ENCODE measurements around the gene STIM1.

STIM1 gene

DNA sequence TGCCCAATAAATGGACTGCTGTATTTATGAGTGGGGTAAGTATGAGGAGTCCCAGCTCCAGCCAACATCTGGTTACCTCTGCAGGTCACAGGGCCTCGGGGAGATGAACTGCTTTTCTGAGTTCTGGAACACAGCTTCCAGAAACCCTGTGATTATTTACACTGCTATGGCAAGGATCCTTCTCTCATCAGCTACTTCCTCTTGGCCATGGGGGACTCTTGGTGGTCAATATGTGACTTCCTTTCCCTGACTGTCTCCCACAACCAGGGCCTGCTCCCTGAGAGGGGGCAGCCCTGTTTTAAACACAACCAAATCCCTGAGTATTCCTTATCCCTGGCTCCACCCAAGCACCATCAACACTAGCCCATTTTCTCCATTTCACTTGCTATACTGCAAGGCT lies 24.7 kb upstream of the STIM1 start:
- no peak for DNase-seq (ENCODE audit: low read depth)

- no peak for DNase-seq (ENCODE audit: low read depth)
Observed at GRCh38 chr11:3831378-3832239, 23.9 kb upstream of the STIM1 start.

DNA sequence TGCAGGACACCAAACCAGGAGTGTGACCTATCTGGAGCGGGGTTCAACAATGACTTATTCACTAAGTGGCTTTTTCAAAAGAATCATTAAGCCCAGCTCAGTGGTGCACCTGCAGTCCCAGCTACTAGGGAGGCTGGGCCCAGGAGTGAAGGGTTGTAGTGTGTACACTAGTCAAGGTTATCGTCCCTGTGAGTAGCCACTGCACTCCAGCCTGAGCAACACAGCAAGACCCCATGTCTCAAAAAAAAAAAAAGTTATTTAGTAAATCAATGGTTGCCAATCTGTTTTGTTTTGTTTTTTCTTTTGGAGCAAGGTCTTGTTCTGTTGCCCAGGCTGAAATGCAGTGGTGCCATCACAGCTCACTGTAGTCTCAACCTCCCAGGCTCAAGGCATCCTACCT lies 22.6 kb upstream of the STIM1 start:
- no peak for DNase-seq (ENCODE audit: low read depth)

- DNase-seq (ENCODE audit: low read depth), result no peak
Observed at GRCh38 chr11:3833449-3833848, 22.0 kb upstream of the STIM1 start.

- no peak for DNase-seq (ENCODE audit: low read depth)
Observed at GRCh38 chr11:3834349-3834663, 21.2 kb upstream of the STIM1 start.

DNA sequence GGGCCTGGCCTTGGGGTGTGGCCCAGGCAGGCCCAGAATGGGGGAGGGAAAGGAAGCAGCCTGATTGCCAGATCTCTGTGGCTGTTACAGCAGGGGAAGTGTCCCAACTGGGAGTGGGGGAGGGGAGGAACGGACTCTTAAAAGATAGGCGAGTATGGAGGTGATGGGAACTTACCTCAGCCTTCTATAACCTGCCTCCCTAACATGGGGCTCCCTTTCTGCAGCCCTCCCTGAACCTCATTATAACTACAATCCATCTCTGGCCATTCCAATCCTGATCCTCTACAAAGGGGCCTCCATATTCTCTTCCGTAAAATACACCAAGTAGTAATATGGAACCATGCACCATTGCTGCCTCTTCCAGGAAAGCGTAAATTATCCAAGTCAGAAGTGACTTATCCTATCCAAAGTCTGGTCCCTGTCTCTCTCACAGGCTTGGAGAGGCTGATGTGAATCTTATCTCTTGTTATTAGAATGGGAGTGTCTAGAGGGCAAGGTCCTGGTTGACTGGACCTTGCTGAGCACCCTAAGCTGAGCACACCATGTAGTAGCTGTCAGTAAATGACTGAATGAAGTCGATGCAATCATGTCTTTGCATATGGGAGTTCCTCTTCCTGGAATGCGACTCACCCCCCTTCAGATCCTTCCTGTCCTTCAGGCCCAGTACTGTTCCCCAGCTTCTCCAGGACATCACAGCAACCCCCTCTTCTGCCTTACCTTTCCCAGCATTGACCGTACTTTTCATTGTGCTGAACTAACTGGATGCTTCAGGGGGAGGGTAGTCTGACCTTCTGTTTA lies 20.6 kb upstream of the STIM1 start:
- no peak for DNase-seq (ENCODE audit: low read depth)

DNA sequence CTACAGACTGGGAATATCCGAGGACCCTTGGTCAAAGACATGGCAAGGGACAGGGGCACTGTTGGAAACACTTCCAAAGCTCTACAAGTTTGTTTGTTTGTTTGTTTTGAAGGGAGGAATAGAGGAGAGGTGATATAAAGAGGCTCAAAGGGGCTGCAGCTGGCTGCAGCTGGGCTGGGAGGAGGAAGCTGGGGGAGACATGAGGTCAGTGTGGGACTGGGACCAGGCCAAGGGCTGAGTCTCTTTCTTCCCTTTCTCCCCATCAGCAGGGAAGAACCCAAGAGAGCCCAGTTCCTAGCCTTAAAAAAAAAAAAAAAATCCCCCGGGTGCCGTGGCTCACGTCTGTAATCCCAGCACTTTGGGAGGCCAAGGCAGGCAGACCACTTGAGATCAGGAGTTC lies 19.7 kb upstream of the STIM1 start:
- DNase-seq (ENCODE audit: low read depth), result no peak

DNA sequence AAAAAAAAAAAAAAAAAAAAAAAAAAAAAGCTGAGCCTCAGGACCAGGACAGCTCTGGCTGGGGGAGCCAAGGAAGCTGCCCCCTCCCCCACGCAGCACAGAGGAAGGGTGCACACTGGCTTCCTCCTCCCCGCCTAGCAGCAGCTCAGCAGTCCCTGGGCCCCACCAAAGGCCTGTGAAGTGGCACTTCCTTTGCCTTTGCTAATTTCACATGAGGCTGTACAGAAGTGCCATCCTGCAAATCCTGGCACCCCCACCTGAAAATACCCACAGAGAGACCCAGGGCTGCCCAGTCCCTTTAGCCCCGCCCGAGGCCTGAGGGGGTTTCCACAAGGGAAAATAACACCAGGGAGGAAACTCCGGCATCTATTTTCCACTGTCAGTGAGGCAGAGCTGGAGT lies 18.6 kb upstream of the STIM1 start:
- no peak for DNase-seq (ENCODE audit: low read depth)

DNA sequence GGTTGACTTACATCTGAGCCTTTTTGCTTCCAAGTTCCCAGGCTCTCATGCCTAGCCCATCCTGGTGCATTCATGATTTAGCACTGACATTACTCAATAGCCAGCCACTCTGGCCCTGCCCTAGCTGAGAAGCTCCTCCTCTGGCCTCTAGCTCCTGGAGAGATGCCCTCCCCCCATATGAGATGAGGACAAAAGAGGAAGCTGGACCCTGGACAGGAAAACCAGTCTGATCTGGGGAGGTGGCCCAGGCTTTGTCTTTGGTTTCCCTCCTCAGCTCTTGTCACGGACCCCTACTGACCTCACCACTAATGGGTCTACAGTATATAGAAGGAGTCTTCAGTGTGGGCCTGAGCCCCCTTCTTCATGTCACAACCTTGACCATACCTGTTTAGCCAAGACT lies 17.7 kb upstream of the STIM1 start:
- DNase-seq (ENCODE audit: low read depth), result peak; percentile 14

DNA sequence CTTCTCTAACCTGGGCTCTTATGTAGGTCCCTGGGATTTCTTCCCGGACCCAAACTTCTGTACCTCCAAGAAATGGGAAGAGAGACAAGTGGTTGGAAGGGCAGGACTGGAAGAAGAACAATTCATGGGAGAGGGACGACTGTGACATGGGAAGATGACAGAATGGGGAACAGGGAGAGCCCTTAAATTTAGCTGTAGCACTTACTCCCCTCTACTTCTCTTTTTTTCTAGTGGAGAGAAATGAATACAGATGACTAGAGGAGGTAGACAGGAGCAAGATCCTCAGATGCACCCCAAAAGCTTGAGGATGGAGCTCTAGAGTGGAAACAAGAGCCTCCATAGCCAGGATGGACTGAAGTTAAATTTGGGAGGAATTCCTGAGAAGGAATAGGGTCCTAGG lies 17.0 kb upstream of the STIM1 start:
- DNase-seq (ENCODE audit: low read depth), result no peak

GRCh38 chr11:3840004-3840869 lies 15.2 kb upstream of the STIM1 start:
- DNase-seq (ENCODE audit: low read depth), result no peak

DNA sequence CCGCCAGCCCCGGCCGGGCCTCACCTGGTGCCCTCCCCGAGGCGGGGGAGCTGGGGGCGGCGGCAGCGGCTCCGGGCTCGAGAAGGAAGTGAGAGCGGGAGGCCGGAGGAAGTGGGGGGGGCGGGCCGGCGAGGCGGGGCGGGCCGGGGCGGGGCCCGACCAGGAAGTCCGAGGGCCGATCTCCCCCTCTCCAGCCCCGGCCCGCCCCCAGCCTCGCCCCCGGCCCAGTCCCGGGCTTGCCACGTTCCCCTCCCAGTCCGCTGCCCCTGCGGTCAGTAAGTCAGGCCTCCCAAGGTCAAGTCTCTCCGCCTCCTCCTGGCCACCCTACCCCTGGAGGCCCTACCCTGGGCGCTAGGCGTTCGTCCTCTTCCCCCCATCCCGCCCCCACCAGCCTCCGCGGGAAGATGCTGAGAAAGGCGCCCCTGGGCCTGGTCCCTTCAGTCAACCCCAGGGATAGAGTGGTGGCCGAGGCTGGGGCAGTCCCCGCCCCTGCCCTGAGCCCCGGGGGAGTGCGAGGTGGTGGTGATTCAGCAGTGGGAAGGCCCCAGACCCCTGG lies 14.5 kb upstream of the STIM1 start, which contains the start of gene RHOG:
TSS of gene RHOG (minus strand) at position 90 of the 556 bp plus-strand sequence. CDS start 12,821 bp downstream, outside the sequence.
- peak; percentile 49 for DNase-seq (ENCODE audit: low read depth)

GRCh38 chr11:3841426-3842350 lies 13.8 kb upstream of the STIM1 start:
- peak; percentile 42 for DNase-seq (ENCODE audit: low read depth)

- DNase-seq (ENCODE audit: low read depth), result no peak
Observed at GRCh38 chr11:3843326-3843725, 12.1 kb upstream of the STIM1 start.

GRCh38 chr11:3845246-3845645 lies 10.2 kb upstream of the STIM1 start:
- no peak for DNase-seq (ENCODE audit: low read depth)

DNA sequence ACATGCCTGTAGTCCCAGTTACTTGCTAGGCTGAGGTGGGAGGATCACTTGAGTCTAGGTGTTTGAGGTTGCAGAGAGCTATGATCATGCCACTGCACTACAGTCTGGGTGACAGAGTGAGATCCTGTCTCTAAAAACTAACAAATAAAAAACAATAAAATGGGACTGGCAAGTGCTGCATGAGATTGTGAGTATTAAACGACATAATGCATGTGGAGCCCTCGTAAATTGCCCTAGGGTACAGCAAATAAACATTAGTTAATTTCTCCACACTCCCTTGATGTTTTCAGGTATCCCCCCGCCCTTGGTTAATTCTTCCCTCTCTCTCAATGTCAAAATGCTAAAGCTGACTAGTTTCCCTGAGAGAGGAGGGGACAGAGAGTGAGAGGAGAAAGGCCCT lies 9.8 kb upstream of the STIM1 start:
- DNase-seq (ENCODE audit: low read depth), result no peak

GRCh38 chr11:3849297-3849874 lies 6.1 kb upstream of the STIM1 start:
- DNase-seq (ENCODE audit: low read depth), result peak; percentile 9

DNA sequence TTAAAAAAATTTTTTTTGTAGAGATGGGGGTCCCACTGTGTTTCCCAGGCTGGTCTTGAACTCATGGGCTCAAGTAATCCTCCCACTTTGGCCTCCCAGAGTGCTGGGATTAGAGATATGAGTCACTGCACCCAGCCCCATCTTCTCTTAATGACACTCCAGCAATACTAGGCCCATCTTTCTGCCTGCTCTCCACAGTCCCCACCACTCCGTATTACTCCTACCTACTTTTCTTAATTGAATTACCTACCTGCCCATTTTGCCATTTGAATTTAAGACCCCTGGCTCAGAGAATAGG lies 2.0 kb upstream of the STIM1 start:
- DNase-seq (ENCODE audit: low read depth), result no peak

- DNase-seq (ENCODE audit: low read depth), result no peak
Observed at GRCh38 chr11:3853899-3854659, 1.4 kb upstream of the STIM1 start.

- DNase-seq (ENCODE audit: low read depth), result no peak
Observed at GRCh38 chr11:3854660-3854976, 846 bp upstream of the STIM1 start.
